DND-41 (cell line): Measurements from ENCODE around the gene NFKBIZ.

ENCODE experiments used
- ATAC-seq: fragments of 200-7000 bp; cut with Tn5 transposase; 3 replicates; pipeline ENCODE4 v1.9.1; 2021; ENCODE audit warnings: low read depth; ENCODE audit not compliant: insufficient read depth
- DNase-seq: peaks from one replicate; pipeline ENCODE4 v3.0.0-alpha.2; 2020
- H2AFZ ChIP-seq: 2 replicates; pipeline ENCODE4 v1.6.0; 2012; ENCODE audit warnings: low read depth, low read length
- H3K27ac ChIP-seq: 2 replicates; pipeline ENCODE4 v1.5.1; 2012; ENCODE audit warnings: low read length, inconsistent platforms
- H3K27me3 ChIP-seq: fragments of 200-600 bp; sonication (generic); 2 replicates; pipeline ENCODE4 v1.6.0; 2012; ENCODE audit warnings: low read length, mild to moderate bottlenecking, inconsistent platforms; ENCODE audit not compliant: insufficient read depth, poor library complexity
- H3K36me3 ChIP-seq: 2 replicates; pipeline ENCODE4 v1.5.1; 2012; ENCODE audit warnings: low read length, inconsistent platforms; ENCODE audit not compliant: insufficient read depth
- H3K4me1 ChIP-seq: 2 replicates; pipeline ENCODE4 v1.5.1; 2012; ENCODE audit warnings: mild to moderate bottlenecking, low read length; ENCODE audit not compliant: insufficient read depth
- H3K4me2 ChIP-seq: 2 replicates; pipeline ENCODE4 v1.6.0; 2012; ENCODE audit warnings: mild to moderate bottlenecking, moderate library complexity, low read length, inconsistent platforms; ENCODE audit not compliant: insufficient read depth
- H3K4me3 ChIP-seq, 2 experiments: fragments of 200-600 bp in 1 of 2; shearing (Covaris generic) in 1 of 2; 2 replicates each; pipeline ENCODE4 v1.5.1; 2012 to 2016; ENCODE audit warnings: inconsistent platforms in 2 of 2, low read length in 2 of 2, mild to moderate bottlenecking in 2 of 2, low read depth in 1 of 2, moderate library complexity in 1 of 2
- H3K79me2 ChIP-seq: 2 replicates; pipeline ENCODE4 v1.6.0; 2012; ENCODE audit warnings: low read length, inconsistent platforms; ENCODE audit not compliant: insufficient read depth
- H3K9ac ChIP-seq: 2 replicates; pipeline ENCODE4 v1.6.0; 2012; ENCODE audit warnings: low read depth, mild to moderate bottlenecking, inconsistent platforms, low read length, moderate library complexity
- H3K9me3 ChIP-seq: 2 replicates; pipeline ENCODE4 v1.5.1; 2012; ENCODE audit warnings: low read length, moderate library complexity, mild to moderate bottlenecking, inconsistent platforms; ENCODE audit not compliant: insufficient read depth, severe bottlenecking
- H4K20me1 ChIP-seq: 2 replicates; pipeline ENCODE4 v1.6.0; 2012; ENCODE audit warnings: low read length; ENCODE audit not compliant: insufficient read depth
- CTCF ChIP-seq: IDR thresholded peaks from 2 replicates; pipeline ENCODE4 v1.5.1; 2012; ENCODE audit warnings: borderline replicate concordance, low read length, moderate library complexity, mild to moderate bottlenecking; ENCODE audit not compliant: poor library complexity, severe bottlenecking; ENCODE audit errors: extremely low read depth
- EZH2 ChIP-seq: IDR thresholded peaks from 3 replicates; pipeline ENCODE4 v1.6.1; 2012; ENCODE audit warnings: borderline replicate concordance, low read depth, mild to moderate bottlenecking, moderate library complexity, low read length, inconsistent platforms; ENCODE audit not compliant: severe bottlenecking

The NFKBIZ gene

GRCh38 chr3:101865751-101866509 lies 16.6 kb downstream of the NFKBIZ start:
- H3K4me2 ChIP-seq, result no peak overlapping the region
- no peaks in the 10 kb centered on the region for H3K4me1 ChIP-seq
- DNase-seq (no peak), ATAC-seq (no peak)
- H3K4me3 ChIP-seq, result no peak overlapping the region
- H3K9ac ChIP-seq, result no peak overlapping the region
- H3K27ac ChIP-seq, result no peak overlapping the region
- no peak overlapping the region for H2AFZ ChIP-seq
- no peaks in the 10 kb centered on the region for H3K79me2 ChIP-seq
- TF ChIP-seq EZH2, result no peak
- no peak for TF ChIP-seq CTCF
- H4K20me1 ChIP-seq, result no peaks in the 10 kb centered on the region
- no peaks in the 10 kb centered on the region for H3K27me3 ChIP-seq
- peaks cover 4% of the 10 kb centered on the region; the same call in 1 of the 2 replicates for H3K36me3 ChIP-seq
- no peaks in the 10 kb centered on the region for H3K9me3 ChIP-seq

DNA sequence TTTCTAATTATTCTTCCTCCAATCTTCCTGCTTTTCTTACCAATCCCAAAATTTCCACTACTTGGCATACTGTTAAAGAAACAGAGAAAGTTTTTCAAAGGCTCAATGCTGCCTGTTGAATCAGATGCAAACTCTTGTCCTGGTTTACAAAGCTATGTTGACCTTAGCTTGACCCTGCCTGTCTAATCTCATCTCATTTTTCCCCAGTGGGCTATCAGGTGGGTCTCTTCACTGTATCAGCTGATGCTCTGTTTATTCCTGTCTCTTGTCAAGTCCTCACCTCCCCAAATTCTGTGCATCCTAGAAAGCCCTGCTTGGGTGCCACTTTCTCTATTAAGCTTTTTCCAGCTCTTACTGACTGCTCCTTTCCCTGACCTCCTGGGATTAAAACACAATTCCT lies 18.2 kb downstream of the NFKBIZ start:
- Histone ChIP-seq H3K9me3 (no peaks in the 10 kb centered on the region), H3K4me2 (no peak overlapping the region), H3K27ac (no peak overlapping the region), H3K4me3 (no peak overlapping the region), H3K9ac (no peak overlapping the region), H2AFZ (no peak overlapping the region), H3K36me3 (no peaks in the 10 kb centered on the region), H4K20me1 (no peaks in the 10 kb centered on the region), H3K4me1 (no peaks in the 10 kb centered on the region), H3K79me2 (no peaks in the 10 kb centered on the region), H3K27me3 (no peaks in the 10 kb centered on the region)
- TF ChIP-seq CTCF, result no peak
- TF ChIP-seq EZH2, result no peak
- ATAC-seq (no peak), DNase-seq (no peak)

DNA sequence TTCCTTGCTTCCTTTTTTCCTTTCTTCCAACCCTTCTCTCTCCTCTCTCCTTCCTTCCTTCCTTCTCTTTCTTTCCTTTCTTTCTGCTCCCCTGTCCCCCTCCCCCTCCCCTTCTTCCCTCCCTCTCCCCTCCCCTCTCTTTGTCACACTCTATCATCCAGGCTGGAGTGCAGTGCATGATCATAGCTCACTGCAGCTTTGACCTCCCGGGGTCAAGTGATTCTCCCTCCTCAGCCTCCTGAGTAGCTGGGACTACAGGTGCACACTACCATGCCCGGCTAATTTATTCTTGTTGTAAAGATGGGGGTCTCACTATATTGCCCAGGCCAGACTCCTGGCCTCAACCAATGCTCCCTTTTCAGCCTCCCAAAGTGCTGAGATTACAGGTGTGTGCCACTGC lies 18.7 kb downstream of the NFKBIZ start:
- H3K9ac ChIP-seq, result no peak overlapping the region
- H4K20me1 ChIP-seq, result no peaks in the 10 kb centered on the region
- H3K27me3 ChIP-seq, result no peaks in the 10 kb centered on the region
- no peaks in the 10 kb centered on the region for H3K36me3 ChIP-seq
- no peaks in the 10 kb centered on the region for H3K9me3 ChIP-seq
- no peaks in the 10 kb centered on the region for H3K79me2 ChIP-seq
- no peaks in the 10 kb centered on the region for H3K4me1 ChIP-seq
- no peak overlapping the region for H2AFZ ChIP-seq
- no peak overlapping the region for H3K27ac ChIP-seq
- DNase-seq (no peak), ATAC-seq (no peak)
- H3K4me3 ChIP-seq, result no peak overlapping the region
- H3K4me2 ChIP-seq, result no peak overlapping the region
- TF ChIP-seq EZH2 (no peak), CTCF (no peak)
